Measurements from ENCODE around the gene RHPN2.

DNA sequence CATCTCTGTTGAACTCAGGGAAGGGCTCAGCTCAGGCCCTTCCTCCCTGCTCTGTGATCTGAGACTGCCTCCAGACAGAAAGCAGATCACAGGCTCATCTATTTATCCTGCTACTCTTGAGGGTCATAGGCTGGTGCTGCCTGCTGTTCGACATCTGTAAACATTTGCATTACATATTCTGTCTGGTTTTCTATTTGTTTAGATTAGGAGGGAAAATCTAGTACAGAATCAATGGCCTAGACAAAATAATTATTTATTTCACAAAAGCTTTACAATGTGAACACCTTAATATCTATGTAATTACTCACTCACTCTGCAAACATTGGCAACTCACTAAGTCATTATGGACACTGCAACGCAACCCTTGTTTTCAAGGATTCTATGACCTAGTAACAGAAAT, 135.9 kb downstream of the RHPN2 start:
- TF ChIP-seq, protein P1, sequence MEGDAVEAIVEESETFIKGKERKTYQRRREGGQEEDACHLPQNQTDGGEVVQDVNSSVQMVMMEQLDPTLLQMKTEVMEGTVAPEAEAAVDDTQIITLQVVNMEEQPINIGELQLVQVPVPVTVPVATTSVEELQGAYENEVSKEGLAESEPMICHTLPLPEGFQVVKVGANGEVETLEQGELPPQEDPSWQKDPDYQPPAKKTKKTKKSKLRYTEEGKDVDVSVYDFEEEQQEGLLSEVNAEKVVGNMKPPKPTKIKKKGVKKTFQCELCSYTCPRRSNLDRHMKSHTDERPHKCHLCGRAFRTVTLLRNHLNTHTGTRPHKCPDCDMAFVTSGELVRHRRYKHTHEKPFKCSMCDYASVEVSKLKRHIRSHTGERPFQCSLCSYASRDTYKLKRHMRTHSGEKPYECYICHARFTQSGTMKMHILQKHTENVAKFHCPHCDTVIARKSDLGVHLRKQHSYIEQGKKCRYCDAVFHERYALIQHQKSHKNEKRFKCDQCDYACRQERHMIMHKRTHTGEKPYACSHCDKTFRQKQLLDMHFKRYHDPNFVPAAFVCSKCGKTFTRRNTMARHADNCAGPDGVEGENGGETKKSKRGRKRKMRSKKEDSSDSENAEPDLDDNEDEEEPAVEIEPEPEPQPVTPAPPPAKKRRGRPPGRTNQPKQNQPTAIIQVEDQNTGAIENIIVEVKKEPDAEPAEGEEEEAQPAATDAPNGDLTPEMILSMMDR (IDR thresholded peaks at IDR 0.05) = no peak
- no peak for TF ChIP-seq POLR2A (IDR thresholded peaks at IDR 0.05)

Measured in uterus (tissue), 2 donors.